Lung (tissue), 12 donors: ENCODE results near the gene CANT1. TPM values are rescaled to one million over a fixed set of nuclear protein-coding genes. Genes with fewer than 3 reads are reported as not detected.

Experiments used
- ATAC-seq: fragments of 200-7000 bp; cut with Tn5 transposase; one replicate; pipeline ENCODE4 v1.9.1; 2020; ENCODE audit warnings: moderate number of reproducible peaks; ENCODE audit not compliant: insufficient read depth, low FRiP score
- DNase-seq, 3 donors: peaks; one replicate each; pipeline ENCODE4 v3.0.0-alpha.2; 2013 to 2017
- H3K27ac ChIP-seq, 2 donors: one replicate each; pipeline ENCODE4 v1.5.1; 2013; ENCODE audit warnings: mild to moderate bottlenecking in 2 of 2, moderate library complexity in 2 of 2, control low read depth in 1 of 2, inconsistent platforms in 1 of 2, low read depth in 1 of 2, low read length in 1 of 2
- H3K27me3 ChIP-seq, 3 donors: one replicate each; pipeline ENCODE4 v1.5.1; 2013; ENCODE audit warnings: low read length in 2 of 3; ENCODE audit not compliant: control insufficient read depth in 3 of 3, insufficient read depth in 3 of 3
- H3K36me3 ChIP-seq, 4 donors: one replicate each; pipeline ENCODE4 v1.5.1; 2013; ENCODE audit warnings: low read length in 4 of 4, mild to moderate bottlenecking in 1 of 4, moderate library complexity in 1 of 4; ENCODE audit not compliant: control insufficient read depth in 4 of 4, insufficient read depth in 4 of 4
- H3K4me1 ChIP-seq, 5 donors: one replicate each; pipeline ENCODE4 v1.5.1; 2013; ENCODE audit warnings: low read length in 5 of 5, mild to moderate bottlenecking in 2 of 5, moderate library complexity in 1 of 5; ENCODE audit not compliant: control insufficient read depth in 5 of 5, insufficient read depth in 5 of 5
- H3K4me3 ChIP-seq: one replicate; pipeline ENCODE4 v1.5.1; 2013; ENCODE audit warnings: mild to moderate bottlenecking, control low read depth, moderate library complexity
- H3K9ac ChIP-seq, 2 donors: one replicate each; pipeline ENCODE4 v1.5.1; 2013; ENCODE audit warnings: low read length in 2 of 2, control low read depth in 1 of 2; ENCODE audit not compliant: insufficient read depth in 1 of 2
- H3K9me3 ChIP-seq, 4 donors: one replicate each; pipeline ENCODE4 v1.5.1; 2013; ENCODE audit warnings: low read length in 3 of 4, mild to moderate bottlenecking in 1 of 4, moderate library complexity in 1 of 4; ENCODE audit not compliant: control insufficient read depth in 4 of 4, insufficient read depth in 3 of 4
- CTCF ChIP-seq: IDR thresholded peaks from 2 replicates; pipeline ENCODE4 v1.5.1; 2012; ENCODE audit warnings: mild to moderate bottlenecking; ENCODE audit errors: control extremely low read depth, extremely low read depth
- WGBS, 2 donors: extraction: QIAGEN DNeasy Blood & Tissue Kit; methylation state at CpG; one replicate each; pipeline ENCODE4 v1.1.7; 2013; 5-methylcytosine and 5-hydroxymethylcytosine counted together
- polyA plus RNA-seq, 2 donors: library from polyadenylated mRNA; stranded (reverse); fragments of 200-250 nt; gene quantifications; one replicate each; pipeline ENCODE4 v1.2.1, GENCODE V29; 2013
- total RNA-seq, 2 donors: library from RNA; depleted of rRNA in 1 of 2; stranded (reverse); fragments of >200 nt in 1 of 2; gene quantifications; one replicate each; pipeline ENCODE4 v1.2.1, GENCODE V29; 2014 to 2021
- donor health status: control.
- donor health status: control.
- donor health status: Bipolar disorder and iron deficiency.
- donor health status: healthy.
- donor health status: DM: yes; HTN: yes; CAD: no.

CANT1 gene
- total and polyA plus RNA-seq, 4 donors = 8.5 to 75.8 (median 48.7) TPM

GRCh38 chr17:78944026-78944425, 65.5 kb downstream of the CANT1 start:
- Histone ChIP-seq H3K4me1 (peaks cover 0 to 10% (median 0%) of the 10 kb centered on the region in 5 donors), H3K36me3 (no peaks in the 10 kb centered on the region), H3K9me3 (no peaks in the 10 kb centered on the region), H3K27ac (no peak overlapping the region), H3K9ac (no peak overlapping the region), H3K27me3 (no peaks in the 10 kb centered on the region), H3K4me3 (no peak overlapping the region)
- no peak for DNase-seq
- TF ChIP-seq CTCF = no peak
- 89 to 98% methylated on average over 7 of the region's 7 CpGs for WGBS, 2 donors
- ATAC-seq = no peak

Other genes starting within 250 kb of the CANT1 start
- 10 to 100 TPM; 67.0 to 97.2 TPM for gene CYTH1, start 227.5 kb downstream of the CANT1 start, total RNA-seq
- gene CYTH1, start 227.5 kb downstream of the CANT1 start, polyA plus RNA-seq = 10 to 100 TPM; 50.5 to 85.1 TPM
- 10 to 100 TPM; 56.4 to 61.5 TPM for gene USP36, start 168.9 kb downstream of the CANT1 start, total RNA-seq
- gene USP36, start 168.9 kb downstream of the CANT1 start, polyA plus RNA-seq = 10 to 100 TPM; 22.2 to 33.3 TPM
- 1 to 10 TPM; 8.2 to 8.3 TPM for gene CEP295NL, start 106.6 kb downstream of the CANT1 start, total RNA-seq
- gene CEP295NL, start 106.6 kb downstream of the CANT1 start, polyA plus RNA-seq = 1 to 10 TPM in 1 of 2 donors, under 1 TPM in 1; 0.39 to 1.7 TPM
- 100 to 1,000 TPM in 1 of 2 donors, 10 to 100 TPM in 1; 95.6 to 176 TPM for gene TIMP2, start 84.4 kb downstream of the CANT1 start, total RNA-seq
- 10 to 100 TPM; 47.5 to 88.2 TPM for gene TIMP2, start 84.4 kb downstream of the CANT1 start, polyA plus RNA-seq
- 100 to 1,000 TPM; 183 to 479 TPM for gene LGALS3BP, start 29.8 kb downstream of the CANT1 start, total RNA-seq
- gene LGALS3BP, start 29.8 kb downstream of the CANT1 start, polyA plus RNA-seq = 100 to 1,000 TPM; 229 to 261 TPM
- gene C1QTNF1, start 14.4 kb upstream of the CANT1 start, total RNA-seq = 10 to 100 TPM in 1 of 2 donors, 1 to 10 TPM in 1; 7.4 to 35.7 TPM
- gene C1QTNF1, start 14.4 kb upstream of the CANT1 start, polyA plus RNA-seq = 10 to 100 TPM; 24.3 to 84.5 TPM
- gene ENGASE, start 65.1 kb upstream of the CANT1 start, total RNA-seq = 10 to 100 TPM; 36.7 to 45.7 TPM
- 10 to 100 TPM; 19.0 to 28.4 TPM for gene ENGASE, start 65.1 kb upstream of the CANT1 start, polyA plus RNA-seq